Anterior cingulate cortex (tissue), 58 donors: Measurements from ENCODE around the gene PGM2L1.
A peak's percentile ranks its signal among the peaks of the same experiment; 100 is the strongest.
"Not testable (repeated sequence)": the region's sequence is repeated elsewhere in the genome, so short reads cannot be mapped to it uniquely, and the experiment has no call there.

Source experiments
- DNase-seq, 58 donors: peaks; one replicate each; lab custom pipeline; 2025; lab: John Stamatoyannopoulos, UW

The PGM2L1 gene

GRCh38 chr11:74403607-74404321, 5.5 kb upstream of the PGM2L1 start:
- no peak for DNase-seq

DNA sequence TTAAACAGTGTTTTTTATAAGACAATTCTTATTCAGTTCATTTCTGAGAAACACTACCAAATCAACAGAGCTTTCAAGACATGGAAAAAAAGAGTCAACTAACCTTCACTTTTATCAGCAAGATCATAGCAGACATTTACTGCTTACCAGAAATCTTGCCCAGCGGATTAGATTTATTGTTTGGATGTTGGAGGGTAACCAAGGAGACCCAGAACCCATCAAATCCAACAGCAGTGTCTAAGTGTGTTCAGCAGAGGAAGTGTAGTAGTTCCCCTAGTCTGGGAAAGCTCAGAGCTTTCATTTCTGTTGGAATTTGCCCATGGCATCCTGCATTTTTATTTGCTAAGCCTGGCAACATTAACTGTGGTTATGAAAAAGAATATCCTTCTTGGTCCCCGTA, 2.4 kb upstream of the PGM2L1 start:
- DNase-seq, result no peak

- DNase-seq, result peak in 10 of 58 donors; percentile 20 to 61 (median 26)
Measured at GRCh38 chr11:74397501-74398243, 561 bp downstream of the PGM2L1 start.

DNA sequence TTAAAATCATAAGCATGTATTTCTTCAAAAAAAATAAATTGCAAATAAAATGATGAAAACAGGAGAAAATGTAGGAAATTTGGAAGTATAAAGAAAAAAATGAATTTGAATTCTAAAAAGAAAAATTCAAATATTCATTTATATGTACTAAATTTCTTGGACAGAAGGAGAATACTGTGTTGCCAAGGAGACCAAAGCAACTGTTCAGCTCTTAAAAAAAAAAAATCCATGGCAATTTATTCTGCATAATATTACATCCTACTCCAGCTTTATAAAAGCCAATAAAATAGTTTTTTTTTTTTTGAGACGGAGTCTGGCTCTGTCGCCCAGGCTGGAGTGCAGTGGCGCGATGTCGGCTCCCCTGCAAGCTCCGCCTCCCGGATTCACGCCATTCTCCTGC, 6.0 kb downstream of the PGM2L1 start:
- no peak for DNase-seq

GRCh38 chr11:74391193-74391592, 7.0 kb downstream of the PGM2L1 start:
- no peak for DNase-seq

- no peak for DNase-seq
Measured at GRCh38 chr11:74390697-74391096, 7.5 kb downstream of the PGM2L1 start.

DNA sequence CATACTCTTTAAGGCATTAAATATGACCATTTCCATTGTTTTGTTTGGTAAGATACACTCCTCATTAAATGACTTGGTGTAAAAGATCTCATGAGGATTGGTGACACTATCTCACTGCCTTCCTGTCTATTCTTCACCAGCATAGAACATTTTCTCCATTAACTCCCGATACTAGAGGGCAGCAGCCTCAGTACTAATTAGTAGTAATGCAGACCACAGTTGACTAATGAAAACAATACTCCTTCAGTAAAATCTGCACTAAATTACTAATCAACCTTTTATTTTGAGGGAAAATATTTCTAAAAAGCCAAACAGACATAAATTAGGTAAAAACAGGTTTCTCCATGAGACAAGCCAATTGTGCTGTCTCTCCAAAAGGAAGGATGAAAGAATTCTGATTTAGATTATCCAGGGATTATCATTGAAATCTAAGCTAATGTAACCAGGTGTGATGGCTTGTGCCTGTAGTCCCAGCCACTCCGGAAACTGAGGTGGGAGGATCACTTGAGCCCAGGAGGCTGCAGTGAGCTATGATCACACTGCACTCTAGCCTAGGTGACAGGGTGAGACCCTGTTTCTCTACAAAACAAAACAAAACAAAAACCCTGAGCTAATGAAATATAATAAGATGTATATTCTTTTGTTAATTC, 9.4 kb downstream of the PGM2L1 start:
- peak in 24 of 58 donors; percentile 2 to 63 (median 26) for DNase-seq

GRCh38 chr11:74384641-74385040, 13.6 kb downstream of the PGM2L1 start:
- DNase-seq, result no peak

DNA sequence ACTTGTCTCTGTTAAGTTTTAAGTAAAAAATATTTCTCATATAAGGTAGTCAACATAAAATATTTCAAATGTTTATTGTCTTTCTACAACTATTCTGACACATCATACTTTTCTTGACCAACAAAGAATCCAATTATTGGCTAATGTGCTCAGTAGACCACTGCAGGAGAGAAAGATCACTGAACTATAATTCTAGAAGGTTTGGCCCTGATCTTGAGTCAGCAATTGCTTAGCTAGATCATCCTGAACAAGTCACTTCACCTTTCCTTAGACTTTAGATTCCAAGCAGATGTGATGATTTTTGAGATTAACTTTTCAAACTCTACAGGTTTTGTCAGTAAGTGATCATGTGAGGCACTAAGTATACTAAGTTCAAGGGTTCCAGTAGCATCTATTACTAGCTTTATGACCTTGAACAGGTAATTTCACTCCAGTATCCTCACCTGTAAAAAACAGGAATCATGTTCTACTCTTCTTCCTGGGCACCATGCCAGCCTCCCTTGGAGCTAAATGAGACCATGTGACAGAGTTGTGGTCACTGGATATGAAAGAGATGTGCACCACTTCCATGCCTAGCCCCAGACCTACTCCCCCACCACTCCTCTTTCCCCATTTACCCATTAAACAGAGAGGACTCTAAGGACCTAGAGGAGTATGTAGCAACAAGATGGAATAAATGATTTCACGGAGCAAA, 17.3 kb downstream of the PGM2L1 start:
- DNase-seq, result no peak

GRCh38 chr11:74377689-74378088, 20.5 kb downstream of the PGM2L1 start:
- DNase-seq, result no peak

- DNase-seq, result no peak
Measured at GRCh38 chr11:74373382-74373781, 24.9 kb downstream of the PGM2L1 start.

DNA sequence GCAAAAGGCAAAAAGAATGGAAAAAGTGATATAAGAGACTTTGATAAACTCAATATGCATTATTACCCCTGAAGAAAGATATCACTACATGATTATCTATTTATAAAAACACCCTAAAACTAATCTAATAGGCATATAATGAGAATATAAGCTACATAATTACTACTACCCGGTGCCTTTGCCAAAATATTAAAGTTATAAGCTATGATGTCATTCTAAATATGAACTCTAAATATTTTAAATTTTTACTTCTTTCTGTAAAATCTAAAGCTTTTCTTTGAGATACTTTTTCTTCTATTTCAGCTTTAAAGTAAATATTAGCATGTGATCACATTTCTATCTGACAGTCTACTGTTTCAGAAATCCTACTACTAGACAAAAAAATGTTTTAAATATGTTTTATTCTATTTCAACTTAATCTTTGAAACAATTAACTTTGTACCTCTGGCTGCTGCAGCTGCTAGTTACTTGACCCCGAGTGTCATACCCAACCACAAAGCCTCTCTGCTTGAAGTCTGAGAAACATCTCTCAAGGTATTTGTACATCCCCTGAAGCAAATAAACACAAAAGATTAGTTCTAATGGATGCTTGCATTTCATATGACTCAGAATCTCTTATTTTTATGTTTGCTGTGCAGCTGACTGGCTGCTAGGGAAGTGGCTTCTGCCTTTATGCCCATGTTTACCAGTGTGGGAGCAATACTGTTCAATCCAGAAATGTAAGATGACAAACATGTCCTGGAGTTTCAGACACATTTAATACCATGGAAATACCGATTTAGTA, 26.8 kb downstream of the PGM2L1 start:
- no peak for DNase-seq

GRCh38 chr11:74370123-74370522, 28.1 kb downstream of the PGM2L1 start:
- no peak for DNase-seq

GRCh38 chr11:74367881-74368280, 30.4 kb downstream of the PGM2L1 start:
- no peak for DNase-seq

GRCh38 chr11:74366576-74366975, 31.7 kb downstream of the PGM2L1 start:
- DNase-seq, result no peak

GRCh38 chr11:74365805-74366204, 32.4 kb downstream of the PGM2L1 start:
- not testable (repeated sequence) for DNase-seq

GRCh38 chr11:74357449-74357848, 40.8 kb downstream of the PGM2L1 start:
- DNase-seq, result no peak

DNA sequence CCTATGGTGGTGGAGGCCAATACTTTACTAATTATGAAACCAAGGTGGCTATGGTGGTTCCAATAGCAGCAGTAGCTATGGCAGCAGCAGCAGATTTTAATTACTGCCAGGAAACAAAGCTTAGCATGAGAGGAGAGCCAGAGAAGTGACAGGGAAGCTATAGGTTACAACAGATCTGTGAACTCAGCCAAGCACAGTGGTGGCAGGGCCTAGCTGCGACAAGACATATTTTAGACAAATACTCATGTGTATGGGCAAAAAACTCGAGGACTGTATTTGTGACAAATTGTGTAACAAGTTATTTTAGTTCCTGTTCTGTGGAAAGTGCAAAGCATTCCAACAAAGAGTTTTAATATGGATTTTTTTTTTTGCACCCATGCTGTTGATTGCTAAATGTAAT, 42.6 kb downstream of the PGM2L1 start:
- peak in 3 of 58 donors; percentile 1 to 7 (median 2) for DNase-seq

DNA sequence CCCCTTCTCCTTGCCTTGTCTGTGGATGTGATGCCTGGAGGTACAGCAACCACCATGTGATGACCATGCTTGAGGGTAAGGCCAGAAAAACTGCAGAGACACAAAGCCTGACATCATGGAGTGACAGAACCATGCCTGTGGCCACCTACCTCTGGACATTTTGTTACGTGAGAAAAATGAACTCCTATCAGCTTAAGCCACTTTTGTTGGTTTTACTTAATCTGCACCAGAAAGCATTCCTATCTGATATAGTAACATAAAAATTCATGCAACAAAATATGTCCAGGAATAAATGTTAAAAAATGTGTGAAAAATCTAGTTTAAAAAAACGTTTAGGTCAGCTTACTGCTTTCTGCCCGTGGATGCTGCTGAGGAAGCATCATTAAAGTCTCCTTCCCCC, 44.2 kb downstream of the PGM2L1 start:
- no peak for DNase-seq

- DNase-seq, result no peak
Measured at GRCh38 chr11:74347381-74347780, 50.9 kb downstream of the PGM2L1 start.
